Measurements from ENCODE around the gene CFB. TPM values are rescaled to one million over a fixed set of nuclear protein-coding genes. Genes with fewer than 3 reads are reported as not detected.

CFB gene
- total and polyA plus RNA-seq, 2 of the 13 experiments (the other 11 are each of a cell fraction or from before 2014, with no cell fraction given) = 171 to 513 TPM

GRCh38 chr6:31927242-31927862 lies 18.5 kb upstream of the CFB start, which contains the start of gene C2 (continued):
- TF ChIP-seq MNT (IDR thresholded peaks at IDR 0.05) (peak; percentile 95), PHB2 (IDR thresholded peaks at IDR 0.05; ENCODE audit: partially characterized antibody) (no peak), KMT2B (CRISPR knock-in tag; IDR thresholded peaks at IDR 0.05) (peak; percentile 51; the same call in 1 of the 2 replicates), ZNF383 (CRISPR knock-in tag; IDR thresholded peaks at IDR 0.05; ENCODE audit: borderline replicate concordance) (no peak), SUZ12 (IDR thresholded peaks at IDR 0.05; ENCODE audit: low read depth, low read length) (no peak), ZNF3 (CRISPR knock-in tag; IDR thresholded peaks at IDR 0.05) (peak; percentile 25; the same call in 1 of the 2 replicates), EZH2 (conservative IDR thresholded peaks at IDR 0.05; ENCODE audit: low read depth, low read length) (no peak), ZNF720 (CRISPR knock-in tag; IDR thresholded peaks at IDR 0.05) (no peak), ZNF891 (CRISPR knock-in tag; IDR thresholded peaks at IDR 0.05) (no peak), KDM5B (CRISPR knock-in tag; IDR thresholded peaks at IDR 0.05; ENCODE audit: borderline replicate concordance) (no peak; the same call in 1 of the 2 replicates), NR1H2 (CRISPR knock-in tag; IDR thresholded peaks at IDR 0.05; ENCODE audit: borderline replicate concordance, low read depth) (no peak), ARID5B (CRISPR knock-in tag; IDR thresholded peaks at IDR 0.05) (peak; percentile 98), SP2 (CRISPR knock-in tag; IDR thresholded peaks at IDR 0.05) (no peak), ZNF703 (CRISPR knock-in tag; IDR thresholded peaks at IDR 0.05; ENCODE audit: borderline replicate concordance) (no peak), ATF6 (CRISPR knock-in tag; conservative IDR thresholded peaks at IDR 0.05) (no peak), CTCF (CRISPR knock-in tag; IDR thresholded peaks at IDR 0.05) (no peak), ZBTB39 (CRISPR knock-in tag; IDR thresholded peaks at IDR 0.05) (no peak), ONECUT2 (CRISPR knock-in tag; IDR thresholded peaks at IDR 0.05) (peak; percentile 86), MIXL1 (CRISPR knock-in tag; IDR thresholded peaks at IDR 0.05) (peak; percentile 94), ZNF543 (CRISPR knock-in tag; IDR thresholded peaks at IDR 0.05) (no peak)
